ENCODE measurements around the gene MAGI2.

DNA sequence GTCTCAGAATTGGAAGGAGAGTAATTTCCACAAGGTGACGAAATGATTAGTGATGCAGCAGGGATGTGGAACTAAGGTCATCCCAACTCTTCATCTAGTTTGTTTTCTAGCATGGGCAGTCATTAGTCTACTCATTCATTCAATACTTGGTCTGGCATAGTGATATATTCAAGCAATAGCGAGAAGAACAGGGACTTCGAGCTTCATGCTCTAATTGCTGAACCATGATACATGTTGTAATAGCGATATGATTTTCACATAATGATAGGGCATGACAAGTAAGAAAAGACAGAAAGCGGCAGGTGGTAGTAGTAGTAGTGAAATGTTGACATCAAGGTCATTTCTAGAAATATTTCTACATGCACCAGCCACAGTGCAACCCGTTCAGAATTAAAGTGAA, 1002.8 kb downstream of the MAGI2 start:
- TF ChIP-seq EP300 (IDR thresholded peaks at IDR 0.05; ENCODE audit: low read depth in 2 of 2, low read length in 2 of 2) = no peak
- TF ChIP-seq EP300 (CRISPR knock-in tag; IDR thresholded peaks at IDR 0.05; ENCODE audit: borderline replicate concordance) = no peak
- TF ChIP-seq CREM (IDR thresholded peaks at IDR 0.05) = no peak
- no peak for TF ChIP-seq CREM (CRISPR knock-in tag; IDR thresholded peaks at IDR 0.05)
- no peak for TF ChIP-seq RXRB (CRISPR knock-in tag; IDR thresholded peaks at IDR 0.05; ENCODE audit: borderline replicate concordance)
- TF ChIP-seq, protein P1, sequence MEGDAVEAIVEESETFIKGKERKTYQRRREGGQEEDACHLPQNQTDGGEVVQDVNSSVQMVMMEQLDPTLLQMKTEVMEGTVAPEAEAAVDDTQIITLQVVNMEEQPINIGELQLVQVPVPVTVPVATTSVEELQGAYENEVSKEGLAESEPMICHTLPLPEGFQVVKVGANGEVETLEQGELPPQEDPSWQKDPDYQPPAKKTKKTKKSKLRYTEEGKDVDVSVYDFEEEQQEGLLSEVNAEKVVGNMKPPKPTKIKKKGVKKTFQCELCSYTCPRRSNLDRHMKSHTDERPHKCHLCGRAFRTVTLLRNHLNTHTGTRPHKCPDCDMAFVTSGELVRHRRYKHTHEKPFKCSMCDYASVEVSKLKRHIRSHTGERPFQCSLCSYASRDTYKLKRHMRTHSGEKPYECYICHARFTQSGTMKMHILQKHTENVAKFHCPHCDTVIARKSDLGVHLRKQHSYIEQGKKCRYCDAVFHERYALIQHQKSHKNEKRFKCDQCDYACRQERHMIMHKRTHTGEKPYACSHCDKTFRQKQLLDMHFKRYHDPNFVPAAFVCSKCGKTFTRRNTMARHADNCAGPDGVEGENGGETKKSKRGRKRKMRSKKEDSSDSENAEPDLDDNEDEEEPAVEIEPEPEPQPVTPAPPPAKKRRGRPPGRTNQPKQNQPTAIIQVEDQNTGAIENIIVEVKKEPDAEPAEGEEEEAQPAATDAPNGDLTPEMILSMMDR (CRISPR knock-in tag; IDR thresholded peaks at IDR 0.05) = no peak
- TF ChIP-seq NR2F2 (IDR thresholded peaks at IDR 0.05; ENCODE audit: borderline replicate concordance, low read depth) = no peak
- TF ChIP-seq DR1 (CRISPR knock-in tag; IDR thresholded peaks at IDR 0.05) = no peak
- TF ChIP-seq, protein P2, sequence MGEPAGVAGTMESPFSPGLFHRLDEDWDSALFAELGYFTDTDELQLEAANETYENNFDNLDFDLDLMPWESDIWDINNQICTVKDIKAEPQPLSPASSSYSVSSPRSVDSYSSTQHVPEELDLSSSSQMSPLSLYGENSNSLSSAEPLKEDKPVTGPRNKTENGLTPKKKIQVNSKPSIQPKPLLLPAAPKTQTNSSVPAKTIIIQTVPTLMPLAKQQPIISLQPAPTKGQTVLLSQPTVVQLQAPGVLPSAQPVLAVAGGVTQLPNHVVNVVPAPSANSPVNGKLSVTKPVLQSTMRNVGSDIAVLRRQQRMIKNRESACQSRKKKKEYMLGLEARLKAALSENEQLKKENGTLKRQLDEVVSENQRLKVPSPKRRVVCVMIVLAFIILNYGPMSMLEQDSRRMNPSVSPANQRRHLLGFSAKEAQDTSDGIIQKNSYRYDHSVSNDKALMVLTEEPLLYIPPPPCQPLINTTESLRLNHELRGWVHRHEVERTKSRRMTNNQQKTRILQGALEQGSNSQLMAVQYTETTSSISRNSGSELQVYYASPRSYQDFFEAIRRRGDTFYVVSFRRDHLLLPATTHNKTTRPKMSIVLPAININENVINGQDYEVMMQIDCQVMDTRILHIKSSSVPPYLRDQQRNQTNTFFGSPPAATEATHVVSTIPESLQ (CRISPR knock-in tag; conservative IDR thresholded peaks at IDR 0.05) = no peak
- no peak for TF ChIP-seq PRMT3 (CRISPR knock-in tag; IDR thresholded peaks at IDR 0.05; ENCODE audit: borderline replicate concordance, low read depth)
- no peak for TF ChIP-seq ZSCAN31 (CRISPR knock-in tag; IDR thresholded peaks at IDR 0.05; ENCODE audit: low read depth)
- no peak for TF ChIP-seq CEBPG (CRISPR knock-in tag; IDR thresholded peaks at IDR 0.05)
